T-cell (primary cell): Measurements from ENCODE around the gene UTP20. TPM values are rescaled to one million over a fixed set of nuclear protein-coding genes. Genes with fewer than 3 reads are reported as not detected.

Experiments
- ATAC-seq, 4 experiments: fragments of 200-7000 bp in 3 of 4; fragments of 150-1000 bp in 1 of 4; cut with Tn5 transposase; replicated peaks in 1 of 4; 1 replicate in 3 of 4; 2 replicates in 1 of 4; pipeline ENCODE4 v1.10.0; 2021; ENCODE audit warnings: moderate library complexity in 3 of 4, mild to moderate bottlenecking in 2 of 4, moderate number of reproducible peaks in 1 of 4
- CTCF ChIA-PET, 2 donors: fragments of 300-600 bp; sonication (Branson Sonifier 250); formaldehyde crosslinking; loops; one replicate each; lab custom pipeline; 2022; ENCODE audit warnings: antibody characterized with exemption in 2 of 2; lab: Charles Lee
- POLR2A ChIA-PET, 2 donors: fragments of 300-600 bp; sonication (Branson Sonifier 250); formaldehyde crosslinking; loops; one replicate each; lab custom pipeline; 2022; ENCODE audit warnings: antibody characterized with exemption in 2 of 2; lab: Charles Lee
- DNase-seq, 35 experiments: peaks; one replicate each; pipeline versions ENCODE4 v3.0.0 to v3.0.0-alpha.2; 2013 to 2023
- H3K27ac ChIP-seq: one replicate; pipeline ENCODE4 v1.5.1; 2013; ENCODE audit warnings: low read length
- H3K27me3 ChIP-seq, 2 experiments: replicated peaks in 1 of 2; 1 replicate in 1 of 2; 2 replicates in 1 of 2; pipeline versions ENCODE4 v1.6.1 to v1.7.0; 2013; ENCODE audit warnings: low read length in 1 of 2, mixed read lengths in 1 of 2; ENCODE audit not compliant: control insufficient read depth in 2 of 2, insufficient read depth in 2 of 2; ENCODE audit errors: extremely low read depth in 1 of 2
- H3K36me3 ChIP-seq, 2 donors: 1 replicate in 1 of 2; 2 replicates in 1 of 2; pipeline versions ENCODE4 v1.6.1 to v1.7.0; 2013; ENCODE audit warnings: low read length in 1 of 2; ENCODE audit not compliant: control insufficient read depth in 2 of 2, insufficient read depth in 1 of 2; ENCODE audit errors: extremely low read depth in 1 of 2
- H3K4me1 ChIP-seq, 2 experiments: 1 replicate in 1 of 2; 2 replicates in 1 of 2; pipeline versions ENCODE4 v1.6.1 to v1.7.0; 2013; ENCODE audit warnings: low read length in 2 of 2, mixed read lengths in 1 of 2; ENCODE audit not compliant: insufficient read depth in 2 of 2, control insufficient read depth in 1 of 2; ENCODE audit errors: extremely low read depth in 1 of 2
- H3K4me3 ChIP-seq, 2 donors: 1 replicate in 1 of 2; 2 replicates in 1 of 2; pipeline versions ENCODE4 v1.5.1 to v1.7.0; 2013; ENCODE audit warnings: mild to moderate bottlenecking in 2 of 2, low read length in 1 of 2, moderate library complexity in 1 of 2; ENCODE audit not compliant: control insufficient read depth in 1 of 2; ENCODE audit errors: extremely low read depth in 1 of 2
- H3K9me3 ChIP-seq: 2 replicates; pipeline ENCODE4 v1.7.0; 2013
- H3K27ac Mint-ChIP-seq, 2 donors: one replicate each; pipeline ENCODE4 v1.8.0; 2020 to 2021; ENCODE audit warnings: mild to moderate bottlenecking in 2 of 2, mixed read lengths in 2 of 2
- H3K27me3 Mint-ChIP-seq, 2 donors: one replicate each; pipeline ENCODE4 v1.8.0; 2021 to 2022; ENCODE audit warnings: mixed read lengths in 2 of 2
- H3K36me3 Mint-ChIP-seq: one replicate; pipeline ENCODE4 v1.8.0; 2021; ENCODE audit warnings: mixed read lengths
- H3K4me1 Mint-ChIP-seq, 3 donors: one replicate each; pipeline ENCODE4 v1.8.0; 2020 to 2022; ENCODE audit warnings: mixed read lengths in 3 of 3, mild to moderate bottlenecking in 1 of 3
- H3K4me3 Mint-ChIP-seq, 3 donors: one replicate each; pipeline ENCODE4 v1.8.0; 2020 to 2022; ENCODE audit warnings: mild to moderate bottlenecking in 3 of 3, mixed read lengths in 3 of 3, moderate library complexity in 3 of 3
- H3K9me3 Mint-ChIP-seq, 3 donors: one replicate each; pipeline ENCODE4 v1.8.0; 2020 to 2022; ENCODE audit warnings: mixed read lengths in 3 of 3
- WGBS: methylation state at CpG from one replicate; pipeline ENCODE4 v1.1.5; 2013; ENCODE audit warnings: missing lambda C conversion rate; ENCODE audit not compliant: insufficient coverage; 5-methylcytosine and 5-hydroxymethylcytosine counted together
- total RNA-seq, 35 experiments: library from RNA in 6 of 35; stranded (reverse) in 6 of 35; fragments of 120-200 nt in 1 of 35; gene quantifications; one replicate each; pipeline versions ENCODE4 v1.2.1 to v1.2.4 and lab custom pipeline; 2013 to 2026

UTP20 gene
- total RNA-seq, 5 donors from 2014 or later (not counting 1 experiment from before 2014, with no cell fraction given): 12.7 to 16.9 (median 14.6) TPM

DNA sequence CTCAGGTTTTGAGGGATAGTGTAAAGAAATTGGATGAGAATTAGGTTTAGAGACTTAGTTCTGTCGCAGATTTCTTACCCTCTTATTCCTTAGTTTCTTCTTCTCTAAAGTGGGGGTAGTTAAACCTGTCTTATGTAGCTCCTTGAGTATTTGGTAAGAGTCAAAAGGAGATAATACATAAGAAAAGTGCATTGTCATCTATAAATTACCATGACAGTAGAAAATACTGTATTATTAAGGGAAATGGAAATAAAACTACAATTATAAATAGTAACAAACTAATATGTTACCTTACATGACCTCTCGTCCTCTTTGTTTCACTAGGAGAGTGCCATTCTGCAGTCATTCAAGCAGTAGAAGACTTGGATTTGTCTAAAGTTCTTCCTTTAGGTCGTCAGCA, 49.0 kb downstream of the UTP20 start:
- CTCF ChIA-PET: interaction anchor here in 1 of 2 donors (0.6 kb wide), 1 partner anchor 14 kb away, joined by 3 read pairs; no protein-coding TSS in a partner anchor
- H3K27ac Mint-ChIP-seq: no peak overlapping the region
- Histone ChIP-seq H3K4me3 (no peak overlapping the region), H3K27ac (no peak overlapping the region), H3K27me3 (no peaks in the 10 kb centered on the region), H3K36me3 (peaks cover 0 to 50% of the 10 kb centered on the region in 2 donors), H3K9me3 (no peaks in the 10 kb centered on the region), H3K4me1 (no peaks in the 10 kb centered on the region)
- H3K9me3 Mint-ChIP-seq: no peaks in the 10 kb centered on the region
- POLR2A ChIA-PET: interaction anchor here in 1 of 2 donors (0.7 kb wide), 1 partner anchor 19 kb away, joined by 3 read pairs; no protein-coding TSS in a partner anchor
- H3K36me3 Mint-ChIP-seq: peaks cover 67% of the 10 kb centered on the region
- no peak for ATAC-seq
- H3K4me1 Mint-ChIP-seq: no peaks in the 10 kb centered on the region
- DNase-seq: no peak
- no peak overlapping the region for H3K4me3 Mint-ChIP-seq
- H3K27me3 Mint-ChIP-seq: no peaks in the 10 kb centered on the region
- 100% methylated on average over 1 of the region's 3 CpGs for WGBS

- DNase-seq (no peak), ATAC-seq (no peak)
- no peak overlapping the region for H3K4me3 Mint-ChIP-seq
- no CpG with 5 or more reads among the region's 1 CpG for WGBS
- Histone ChIP-seq H3K9me3 (no peaks in the 10 kb centered on the region), H3K27ac (no peak overlapping the region), H3K4me1 (no peaks in the 10 kb centered on the region), H3K4me3 (no peak overlapping the region), H3K36me3 (peaks cover 0 to 50% of the 10 kb centered on the region in 2 donors), H3K27me3 (no peaks in the 10 kb centered on the region)
- CTCF ChIA-PET: interaction anchor here in 1 of 2 donors (0.5 to 1.6 kb wide), 3 partner anchors 17 to 1063 kb away, joined by 3 to 4 read pairs (median 3); partner anchors contain the start of genes DEPDC4 and SCYL2
- H3K4me1 Mint-ChIP-seq: no peaks in the 10 kb centered on the region
- no peak overlapping the region for H3K27ac Mint-ChIP-seq
- H3K27me3 Mint-ChIP-seq: no peaks in the 10 kb centered on the region
- POLR2A ChIA-PET: no interaction called here
- H3K9me3 Mint-ChIP-seq: no peaks in the 10 kb centered on the region
- peaks cover 69% of the 10 kb centered on the region for H3K36me3 Mint-ChIP-seq
Measured at GRCh38 chr12:101330631-101331030, 50.7 kb downstream of the UTP20 start.

DNA sequence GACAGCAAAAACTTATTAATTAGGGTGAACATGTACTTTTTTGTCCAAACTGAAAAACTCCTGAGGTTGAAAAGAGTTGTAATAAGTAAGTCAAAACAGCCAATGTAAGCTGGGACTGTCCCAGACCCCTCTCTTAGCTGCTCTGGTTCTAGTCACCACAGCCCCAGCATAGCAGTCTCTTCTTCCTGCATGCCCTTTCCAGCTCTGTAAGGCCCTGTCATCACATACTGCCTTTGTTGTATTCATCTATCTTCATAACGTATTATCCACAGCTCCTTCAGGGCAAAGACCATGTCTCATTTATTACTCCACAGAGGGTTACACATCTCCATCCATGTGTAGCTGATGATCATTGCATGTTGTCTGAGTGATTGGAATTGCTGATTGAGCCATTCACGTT, 56.5 kb downstream of the UTP20 start:
- H3K36me3 Mint-ChIP-seq: peaks cover 52% of the 10 kb centered on the region
- Histone ChIP-seq H3K4me1 (no peaks in the 10 kb centered on the region), H3K27me3 (no peaks in the 10 kb centered on the region), H3K4me3 (no peak overlapping the region), H3K27ac (no peak overlapping the region), H3K36me3 (peaks cover 0 to 41% of the 10 kb centered on the region in 2 donors), H3K9me3 (no peaks in the 10 kb centered on the region)
- POLR2A ChIA-PET: no interaction called here
- CTCF ChIA-PET: no interaction called here
- no peak overlapping the region for H3K27ac Mint-ChIP-seq
- DNase-seq (no peak), ATAC-seq (no peak)
- H3K27me3 Mint-ChIP-seq: no peaks in the 10 kb centered on the region
- H3K9me3 Mint-ChIP-seq: no peaks in the 10 kb centered on the region
- no CpG with 5 or more reads among the region's 2 CpGs for WGBS
- no peak overlapping the region for H3K4me3 Mint-ChIP-seq
- H3K4me1 Mint-ChIP-seq: no peaks in the 10 kb centered on the region

- ATAC-seq (no peak), DNase-seq (no peak)
- H3K27ac Mint-ChIP-seq: no peak overlapping the region
- Histone ChIP-seq H3K9me3 (no peaks in the 10 kb centered on the region), H3K36me3 (peaks cover 0 to 48% of the 10 kb centered on the region in 2 donors), H3K4me1 (no peaks in the 10 kb centered on the region), H3K4me3 (no peak overlapping the region), H3K27ac (no peak overlapping the region), H3K27me3 (no peaks in the 10 kb centered on the region)
- ChIA-PET CTCF (interaction anchor here in 1 of 2 donors (0.6 kb wide), 1 partner anchor 60 kb away, joined by 5 read pairs; no protein-coding TSS in a partner anchor), POLR2A (no interaction called here)
- no peaks in the 10 kb centered on the region for H3K9me3 Mint-ChIP-seq
- WGBS: 92% methylated on average over 3 of the region's 4 CpGs
- H3K4me3 Mint-ChIP-seq: no peak overlapping the region
- peaks cover 51% of the 10 kb centered on the region for H3K36me3 Mint-ChIP-seq
- no peaks in the 10 kb centered on the region for H3K4me1 Mint-ChIP-seq
- H3K27me3 Mint-ChIP-seq: no peaks in the 10 kb centered on the region
Measured at GRCh38 chr12:101338087-101338486, 58.2 kb downstream of the UTP20 start.

- Mint-ChIP-seq H3K9me3 (peaks cover 2 to 6% (median 3%) of the 10 kb centered on the region in 3 donors), H3K27ac (no peak overlapping the region), H3K27me3 (no peaks in the 10 kb centered on the region), H3K4me3 (no peak overlapping the region), H3K4me1 (no peaks in the 10 kb centered on the region), H3K36me3 (peaks cover 63% of the 10 kb centered on the region)
- Histone ChIP-seq H3K4me1 (no peaks in the 10 kb centered on the region), H3K36me3 (peaks cover 4 to 63% of the 10 kb centered on the region in 2 donors), H3K9me3 (no peaks in the 10 kb centered on the region), H3K27me3 (no peaks in the 10 kb centered on the region), H3K27ac (no peak overlapping the region), H3K4me3 (no peak overlapping the region)
- ATAC-seq (no peak), DNase-seq (no peak)
- 100% methylated on average over 1 of the region's 3 CpGs for WGBS
- ChIA-PET CTCF (no interaction called here), POLR2A (no interaction called here)
Measured at GRCh38 chr12:101343893-101344292, 64.0 kb downstream of the UTP20 start.

GRCh38 chr12:101351682-101352081, 71.8 kb downstream of the UTP20 start:
- H3K4me3 ChIP-seq: no peak overlapping the region
- peaks cover 13 to 55% of the 10 kb centered on the region in 2 donors for H3K36me3 ChIP-seq
- ATAC-seq (no peak), DNase-seq (no peak)
- WGBS: no CpG with 5 or more reads among the region's 4 CpGs
- Mint-ChIP-seq H3K4me3 (no peak overlapping the region), H3K27me3 (no peaks in the 10 kb centered on the region), H3K36me3 (peaks cover 74% of the 10 kb centered on the region), H3K4me1 (no peaks in the 10 kb centered on the region), H3K9me3 (peaks cover 2 to 9% (median 3%) of the 10 kb centered on the region in 3 donors), H3K27ac (no peak overlapping the region)
- H3K27me3 ChIP-seq: no peaks in the 10 kb centered on the region
- no peaks in the 10 kb centered on the region for H3K4me1 ChIP-seq
- ChIA-PET CTCF (no interaction called here), POLR2A (no interaction called here)
- H3K27ac ChIP-seq: no peak overlapping the region
- no peaks in the 10 kb centered on the region for H3K9me3 ChIP-seq
